GM13976 (cell line): ENCODE measurements around the gene SIRPB1.

ENCODE experiments used
- DNase-seq: peaks from one replicate; pipeline ENCODE4 v3.0.0; 2012; ENCODE audit warnings: low spot score
- in situ Hi-C: fragments of 300-500 bp; cut with MboI; formaldehyde crosslinking; loops from one replicate; pipeline ENCODE4 v1.12.0; 2022; ENCODE audit warnings: low sequenced_read_pairs, mixed read lengths, inconsistent platforms; ENCODE audit not compliant: unreplicated experiment
- TF ChIP-seq, protein P1 (sequence below): IDR thresholded peaks from 2 replicates; pipeline ENCODE4 v1.5.1; 2012; ENCODE audit warnings: borderline replicate concordance, mild to moderate bottlenecking; ENCODE audit not compliant: insufficient read depth; ENCODE audit errors: extremely low read depth, missing control alignments, control extremely low read depth

SIRPB1 gene

DNA sequence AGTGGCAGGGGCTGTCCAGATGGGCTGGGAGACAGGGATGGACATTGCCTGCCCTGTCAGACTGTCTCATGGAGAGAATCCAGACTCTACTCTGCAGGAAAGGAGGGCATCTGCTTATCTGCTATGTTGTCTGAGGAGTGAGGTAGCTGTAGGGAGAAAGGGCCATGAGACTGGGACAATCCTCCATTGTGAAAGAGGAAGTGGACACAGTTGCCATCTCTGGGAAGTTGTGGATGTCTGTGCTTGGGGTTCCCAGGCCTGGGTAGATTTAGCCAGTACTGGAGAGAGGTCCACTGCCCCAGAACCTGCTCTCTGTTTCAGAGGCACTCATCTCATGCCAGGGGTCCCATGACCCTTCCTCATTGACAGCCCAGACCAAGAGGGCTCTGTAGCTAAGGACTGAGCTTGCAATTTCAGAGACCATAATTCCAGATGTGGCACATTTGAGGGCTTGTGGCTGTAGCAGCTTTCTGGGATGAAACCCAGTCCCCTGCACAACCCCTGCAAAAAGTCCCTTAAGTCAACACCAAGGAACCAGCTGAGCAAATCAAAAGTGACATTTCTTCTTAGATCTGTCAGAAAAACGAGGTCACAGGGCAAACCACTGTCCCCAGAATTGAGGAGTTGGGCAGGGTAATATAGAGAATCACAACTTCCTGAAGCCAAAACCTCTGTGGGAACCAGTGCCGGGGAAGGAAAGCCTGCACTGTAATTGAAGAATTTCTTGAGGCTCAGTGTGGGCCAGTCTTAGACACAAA is 41.9 kb upstream of the SIRPB1 start:
- in situ Hi-C loops = no loop called here
- no peak for DNase-seq
- TF ChIP-seq, protein P1, sequence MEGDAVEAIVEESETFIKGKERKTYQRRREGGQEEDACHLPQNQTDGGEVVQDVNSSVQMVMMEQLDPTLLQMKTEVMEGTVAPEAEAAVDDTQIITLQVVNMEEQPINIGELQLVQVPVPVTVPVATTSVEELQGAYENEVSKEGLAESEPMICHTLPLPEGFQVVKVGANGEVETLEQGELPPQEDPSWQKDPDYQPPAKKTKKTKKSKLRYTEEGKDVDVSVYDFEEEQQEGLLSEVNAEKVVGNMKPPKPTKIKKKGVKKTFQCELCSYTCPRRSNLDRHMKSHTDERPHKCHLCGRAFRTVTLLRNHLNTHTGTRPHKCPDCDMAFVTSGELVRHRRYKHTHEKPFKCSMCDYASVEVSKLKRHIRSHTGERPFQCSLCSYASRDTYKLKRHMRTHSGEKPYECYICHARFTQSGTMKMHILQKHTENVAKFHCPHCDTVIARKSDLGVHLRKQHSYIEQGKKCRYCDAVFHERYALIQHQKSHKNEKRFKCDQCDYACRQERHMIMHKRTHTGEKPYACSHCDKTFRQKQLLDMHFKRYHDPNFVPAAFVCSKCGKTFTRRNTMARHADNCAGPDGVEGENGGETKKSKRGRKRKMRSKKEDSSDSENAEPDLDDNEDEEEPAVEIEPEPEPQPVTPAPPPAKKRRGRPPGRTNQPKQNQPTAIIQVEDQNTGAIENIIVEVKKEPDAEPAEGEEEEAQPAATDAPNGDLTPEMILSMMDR = no peak

DNA sequence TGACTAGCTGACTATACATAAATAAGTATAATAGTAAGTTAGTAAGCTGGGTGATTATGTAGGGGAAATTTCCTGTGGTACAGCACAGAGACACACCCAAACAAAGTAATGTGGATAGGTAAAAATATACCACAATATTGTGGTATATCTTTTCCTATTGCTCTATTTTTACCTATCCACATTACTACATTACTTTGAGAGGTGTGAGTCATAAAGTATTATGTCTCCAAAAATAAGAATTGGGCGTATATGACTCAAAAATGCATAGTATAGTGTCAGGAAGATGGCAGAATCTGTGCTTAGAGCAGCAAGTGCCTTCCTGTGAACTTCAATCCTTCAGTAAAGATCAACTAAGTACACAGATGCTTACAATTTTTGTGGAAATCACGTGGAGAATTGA is 40.4 kb upstream of the SIRPB1 start:
- TF ChIP-seq, protein P1 = no peak
- no peak for DNase-seq
- in situ Hi-C loops = no loop called here

DNA sequence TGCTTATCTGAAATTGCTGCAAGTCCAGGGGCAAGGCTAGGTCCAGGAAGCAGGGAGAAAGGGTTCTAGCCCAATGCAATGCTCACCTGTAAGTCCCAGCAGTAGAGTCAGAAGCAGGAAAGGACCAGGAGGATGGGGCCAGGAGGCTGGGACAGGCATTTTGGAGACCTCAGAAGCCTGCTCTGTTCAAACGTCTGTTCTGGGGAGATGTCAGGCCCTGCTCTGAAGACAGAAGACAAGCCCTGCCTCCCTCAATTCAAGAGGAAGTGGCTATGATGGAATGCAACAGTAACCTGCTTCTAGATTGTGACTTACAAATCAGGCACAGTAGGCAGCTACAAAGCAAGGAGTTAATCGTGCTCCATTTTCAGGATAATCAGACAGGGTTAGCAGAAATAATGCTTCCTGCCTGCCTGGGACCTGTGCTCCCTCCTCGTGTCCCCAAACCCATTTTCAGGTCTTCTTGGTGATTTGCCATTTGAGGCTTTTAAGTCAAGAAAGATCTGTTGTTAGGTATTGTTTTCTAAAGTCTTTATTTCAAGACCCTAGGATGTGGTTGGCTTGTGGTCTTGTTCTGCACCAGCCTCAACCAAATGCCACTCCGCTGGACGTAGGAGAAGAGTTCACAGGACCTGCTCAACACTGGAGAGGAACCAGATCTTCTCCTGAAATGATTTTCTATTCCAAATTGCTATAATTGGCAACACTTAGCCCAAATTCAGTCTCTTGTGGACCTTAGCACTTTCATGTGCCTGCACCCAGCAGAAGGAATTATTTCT is 37.9 kb upstream of the SIRPB1 start, which contains the start of gene SIRPG:
Gene SIRPG (minus strand): TSS at position 224 of the 779 bp plus-strand sequence. CDS start 65 bp downstream, at position 159.
- in situ Hi-C loops = no loop called here
- TF ChIP-seq, protein P1 = no peak
- no peak for DNase-seq

DNA sequence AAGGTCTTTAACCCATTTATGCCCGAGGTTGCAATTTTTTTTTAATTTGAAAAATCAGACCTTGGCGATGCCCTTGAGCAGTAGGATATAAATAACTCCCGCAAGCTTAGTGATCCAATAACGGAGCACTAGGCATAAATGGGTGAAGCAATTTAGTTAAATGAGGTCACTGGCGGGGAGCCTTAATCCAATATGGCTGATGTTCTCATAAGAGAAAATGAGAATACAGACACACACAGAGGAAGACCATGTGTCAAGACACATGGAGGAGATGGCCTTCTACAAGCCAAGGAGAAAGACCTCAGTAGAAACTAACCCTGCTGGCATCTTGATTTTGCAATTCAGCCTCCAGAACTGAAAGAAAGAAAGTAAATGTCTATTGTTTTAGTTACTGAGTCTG is 37.0 kb upstream of the SIRPB1 start:
- DNase-seq = no peak
- TF ChIP-seq, protein P1 = no peak
- in situ Hi-C loops = no loop called here

DNA sequence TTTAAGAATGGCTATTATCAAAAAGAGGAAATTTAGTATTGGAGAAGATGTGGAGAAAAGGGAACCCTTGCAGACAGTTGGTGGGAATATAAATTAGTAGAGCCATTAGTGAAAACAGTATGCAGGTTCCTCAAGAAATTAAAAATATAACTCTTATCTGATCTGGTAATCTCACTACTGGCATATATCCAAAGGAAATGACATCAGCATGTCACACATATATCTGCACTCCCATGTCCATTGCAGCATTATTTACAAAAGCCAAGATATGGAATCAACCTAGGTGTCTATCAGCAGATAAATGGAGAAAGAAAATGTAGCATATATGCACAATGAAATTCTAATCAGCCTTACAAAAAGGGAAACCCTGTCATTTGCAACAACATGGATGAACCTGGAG is 35.2 kb upstream of the SIRPB1 start:
- DNase-seq = no peak
- TF ChIP-seq, protein P1 = no peak
- in situ Hi-C loops = no loop called here

DNA sequence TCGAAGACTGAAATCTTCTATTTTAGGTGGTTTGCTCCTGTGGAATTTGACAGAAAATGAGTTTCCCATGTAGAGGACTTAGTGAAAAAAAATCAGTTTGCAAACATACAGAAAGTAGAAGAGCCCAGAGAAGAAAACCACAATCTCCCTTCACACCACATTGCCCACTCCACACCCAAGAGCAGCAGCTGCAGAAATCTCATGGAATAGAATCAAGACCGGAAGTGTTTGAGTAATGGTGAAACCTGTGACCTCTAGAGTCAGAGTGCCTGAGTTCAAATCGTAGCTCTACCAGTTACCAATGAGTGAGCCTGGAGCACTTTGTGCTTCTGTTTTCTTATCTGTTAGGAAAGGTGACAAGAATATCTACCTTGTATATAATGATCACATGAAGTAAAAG is 33.2 kb upstream of the SIRPB1 start:
- DNase-seq = no peak
- in situ Hi-C loops = no loop called here
- TF ChIP-seq, protein P1 = no peak
